Suppressor macrophage treated with lipopolysaccharide for 4 hours (primary cell): ENCODE data around the gene ALKBH8.
"Not testable (repeated sequence)": the region's sequence is repeated elsewhere in the genome, so short reads cannot be mapped to it uniquely, and the experiment has no call there.

Experiments
- DNase-seq: peaks from one replicate; pipeline ENCODE4 v3.0.0-alpha.2; 2020

ALKBH8 gene

DNA sequence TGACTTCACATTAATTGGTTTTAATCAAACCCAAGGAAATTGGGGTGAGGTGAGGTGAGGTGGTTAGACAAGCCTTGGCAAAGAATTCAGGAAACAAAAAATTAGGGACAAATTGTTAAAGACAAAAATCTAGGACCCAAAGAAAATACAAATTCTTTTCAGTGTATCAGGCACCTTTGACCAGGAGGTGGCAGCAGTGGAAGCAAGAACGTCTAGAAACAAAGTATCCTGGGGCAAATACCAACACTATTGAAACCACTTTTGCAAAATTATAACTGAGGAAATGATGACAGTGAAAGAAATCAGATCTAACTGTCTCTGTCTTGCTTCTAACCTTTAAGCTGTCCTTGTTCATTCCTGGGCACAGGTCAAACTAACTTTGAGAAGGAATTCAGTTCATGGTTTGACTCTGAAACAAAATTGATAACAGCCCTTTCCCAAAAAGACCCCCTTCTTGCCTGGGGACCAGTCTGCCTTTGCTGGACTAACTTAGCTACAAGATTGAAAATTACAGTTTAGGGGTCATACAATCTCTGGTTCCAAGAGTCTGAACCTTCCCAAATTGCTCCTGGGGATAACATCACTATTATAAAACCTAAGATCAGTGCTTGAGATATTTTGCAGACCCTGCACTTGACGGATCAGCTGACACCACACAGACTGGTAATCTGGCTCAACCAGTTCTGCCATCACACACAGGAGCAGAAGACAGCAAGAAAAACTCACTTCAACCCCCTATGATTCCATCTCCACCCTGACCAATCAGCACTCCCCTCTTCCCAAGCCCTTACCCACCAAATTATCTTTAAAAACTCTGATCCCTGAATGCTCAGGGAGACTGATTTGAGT lies 11.2 kb upstream of the ALKBH8 start:
- peak; percentile 66 for DNase-seq

DNA sequence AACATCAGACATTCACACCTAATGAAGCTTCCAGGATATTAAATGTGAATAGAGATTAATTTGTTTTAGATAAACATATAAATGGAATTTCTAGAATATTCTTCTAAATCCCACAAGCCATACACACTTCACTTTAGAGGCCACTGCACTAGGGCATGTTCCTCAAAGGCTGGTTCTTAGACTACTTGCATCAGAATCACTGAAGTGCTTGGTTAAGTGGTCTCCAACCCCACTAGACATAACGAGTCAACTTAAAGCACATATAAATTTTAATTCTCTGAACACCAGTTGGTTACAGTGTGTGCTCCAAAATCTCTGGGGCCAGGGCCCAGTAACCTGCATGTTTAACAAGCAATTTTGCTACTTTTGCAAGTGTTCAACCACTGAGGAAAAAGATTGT lies 7.9 kb upstream of the ALKBH8 start:
- no peak for DNase-seq

DNA sequence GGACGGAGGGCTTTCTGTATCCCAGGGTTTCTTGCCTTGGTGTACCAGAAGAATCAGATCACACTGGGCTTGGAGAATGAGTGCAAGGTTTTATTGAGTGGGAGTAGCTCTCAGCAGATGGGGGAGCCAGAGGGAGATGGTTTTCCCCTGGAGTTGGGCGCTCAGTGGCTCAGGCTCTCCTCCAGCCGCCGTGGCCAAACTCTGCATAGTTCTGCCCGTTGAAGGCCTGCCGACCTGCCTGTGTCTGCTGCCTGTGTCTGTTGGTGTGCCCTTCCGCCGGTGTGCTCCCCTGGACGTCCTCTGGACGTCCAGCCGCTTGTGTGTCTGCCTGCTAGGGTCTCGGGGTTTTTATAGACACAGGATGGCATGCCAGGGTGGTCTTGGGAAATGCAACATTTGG lies 4.5 kb upstream of the ALKBH8 start:
- DNase-seq: no peak

DNA sequence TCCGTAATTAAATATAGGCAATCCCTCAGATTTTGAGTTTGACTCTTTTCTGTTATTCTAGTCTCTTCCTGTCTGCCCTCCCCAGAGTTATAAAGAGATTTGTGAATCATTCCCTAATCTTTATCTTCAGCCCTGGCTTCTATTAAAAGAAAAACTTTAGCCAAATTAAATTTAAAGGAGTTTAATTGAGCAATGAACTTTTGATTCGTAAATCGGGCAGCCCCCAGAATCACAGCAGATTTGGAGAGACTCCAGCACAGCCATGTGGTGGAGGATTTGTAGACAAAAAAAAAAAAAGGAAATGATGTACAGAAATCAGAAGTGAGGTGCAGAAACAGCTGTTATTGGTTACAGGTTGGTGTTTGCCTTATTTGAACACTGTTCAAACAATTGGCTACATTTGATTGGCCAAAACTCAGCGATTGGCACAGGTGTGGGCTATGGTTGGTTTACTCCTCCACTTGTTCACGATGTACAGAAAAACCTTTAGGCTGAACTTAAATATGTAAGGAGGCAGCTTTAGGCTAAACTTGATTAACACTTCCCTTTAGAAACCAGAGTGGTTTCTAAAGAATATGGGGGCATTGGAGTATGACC lies 2.3 kb upstream of the ALKBH8 start:
- no peak for DNase-seq

DNA sequence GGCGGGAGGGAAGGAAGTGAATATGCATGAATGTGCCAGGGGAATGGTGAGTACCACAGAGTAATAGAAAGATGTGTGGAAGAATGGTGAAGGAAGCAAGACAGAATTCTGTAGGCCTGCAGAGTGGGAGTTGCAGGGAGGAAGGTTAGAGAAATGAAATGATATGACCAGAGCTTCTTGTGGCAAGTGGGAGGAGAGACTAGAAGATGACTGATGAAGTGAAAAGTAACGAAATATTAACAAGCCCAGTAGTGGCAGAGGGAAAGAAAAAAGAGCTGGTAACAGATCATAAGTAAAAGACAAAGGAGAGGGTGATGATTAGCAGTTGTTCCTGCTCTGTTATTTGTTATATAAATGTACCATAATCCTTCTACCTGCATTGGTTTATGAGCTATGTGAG lies 1.0 kb upstream of the ALKBH8 start:
- DNase-seq: no peak

DNA sequence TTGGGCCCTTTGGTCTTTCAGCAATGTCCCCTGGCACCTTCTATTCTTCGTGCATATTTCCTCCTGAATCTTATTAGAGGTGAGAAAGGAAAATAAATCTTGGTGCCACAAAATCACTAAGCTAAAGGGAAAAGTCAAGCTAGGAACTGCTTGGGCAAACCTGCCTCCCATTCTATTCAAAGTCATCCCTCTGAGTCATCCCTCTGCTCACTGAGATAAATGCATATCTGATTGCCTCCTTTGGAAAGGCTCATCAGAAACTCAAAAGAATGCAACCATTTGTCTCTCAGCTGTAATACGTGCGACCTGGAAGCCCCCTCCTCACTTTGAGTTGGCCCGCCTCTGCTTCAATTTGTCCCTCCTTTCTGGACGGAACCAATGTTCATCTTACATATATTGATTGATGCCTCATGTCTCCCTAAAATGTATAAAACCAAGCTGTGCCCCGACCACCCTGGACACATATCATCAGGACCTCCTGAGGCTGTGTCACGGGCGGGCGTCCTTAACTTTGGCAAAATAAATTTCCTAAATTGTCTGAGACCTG lies 493 bp upstream of the ALKBH8 start:
- peak; percentile 3 for DNase-seq

DNA sequence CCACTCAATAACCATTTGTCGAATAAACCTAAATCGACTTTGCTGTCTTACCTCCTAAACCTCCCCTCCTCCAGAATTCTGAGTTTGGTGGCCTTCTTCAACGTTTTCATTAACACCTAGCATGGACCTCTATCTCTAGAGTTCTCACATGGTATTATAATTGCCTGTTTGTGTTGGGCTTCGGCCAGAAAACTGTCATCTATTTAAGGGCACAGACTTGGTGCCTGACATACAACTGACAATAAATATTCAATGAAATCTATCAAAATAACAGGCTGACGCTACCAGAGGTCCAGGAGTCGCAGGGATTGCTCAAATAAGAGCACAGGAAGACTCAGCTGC lies 687 bp downstream of the ALKBH8 start:
- DNase-seq: no peak

DNA sequence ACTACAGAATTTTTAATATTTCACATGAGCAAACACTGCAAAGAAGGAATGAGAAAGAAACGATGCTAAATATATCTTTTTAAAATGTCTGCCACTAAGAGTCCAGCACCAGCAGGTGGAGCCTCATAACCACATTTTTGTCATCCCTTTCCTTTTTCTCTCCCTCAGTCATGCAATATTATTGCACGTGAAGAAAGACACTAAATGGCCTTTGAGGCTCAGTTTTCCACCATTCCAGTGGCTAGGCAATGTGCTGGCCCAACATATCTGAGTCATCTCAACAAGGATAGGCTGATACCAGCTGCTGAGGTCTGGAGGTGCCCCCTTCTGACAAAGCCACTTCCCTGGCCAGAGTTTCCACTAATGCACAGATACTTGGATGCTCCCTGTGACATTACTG lies 1.8 kb downstream of the ALKBH8 start:
- DNase-seq: peak; percentile 48

DNA sequence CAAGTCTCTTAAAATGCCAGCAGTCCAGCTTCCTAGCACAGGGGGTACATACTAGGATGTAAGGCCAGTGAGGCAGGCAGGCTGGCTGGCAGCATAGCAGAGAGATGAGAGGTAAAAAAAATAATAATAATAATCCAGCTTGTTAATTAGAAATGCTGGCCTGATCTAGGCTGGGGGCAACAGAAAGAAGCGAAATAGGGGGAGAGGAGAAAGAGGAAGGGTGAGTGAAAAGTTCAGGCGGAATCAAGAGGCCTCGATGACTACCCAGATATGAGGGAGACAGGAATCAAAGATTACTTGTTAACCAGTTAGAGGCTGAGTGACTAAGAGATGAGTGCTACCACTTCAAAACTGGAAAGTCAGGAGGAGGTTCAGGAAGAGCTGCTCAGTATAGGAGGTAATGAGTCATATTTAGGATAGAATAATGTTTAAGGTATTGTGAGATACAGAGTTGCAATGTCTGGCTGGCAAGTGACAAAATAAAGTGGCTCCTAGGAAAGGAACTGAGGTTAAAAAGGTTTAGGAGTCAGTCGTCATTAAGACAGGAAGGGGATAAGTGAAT lies 2.8 kb downstream of the ALKBH8 start:
- peak; percentile 40 for DNase-seq

DNA sequence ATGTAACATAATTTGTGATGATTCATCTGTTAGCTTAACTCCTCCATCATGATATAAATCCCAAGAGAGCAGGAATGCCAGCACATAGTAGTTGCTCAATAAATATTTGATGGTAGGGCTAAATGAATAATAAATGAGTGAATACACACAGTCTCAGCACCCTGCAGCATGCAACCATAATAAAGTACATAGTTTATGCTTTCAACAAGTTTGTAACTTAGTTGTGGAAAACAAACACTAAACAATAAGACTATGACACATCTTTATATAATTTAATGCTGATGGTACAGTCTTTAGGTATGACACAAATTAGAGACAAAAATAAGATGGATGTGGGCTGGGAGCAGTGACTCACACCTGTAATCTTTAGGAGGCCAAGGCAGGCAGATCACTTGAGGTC lies 3.8 kb downstream of the ALKBH8 start:
- DNase-seq: no peak

DNA sequence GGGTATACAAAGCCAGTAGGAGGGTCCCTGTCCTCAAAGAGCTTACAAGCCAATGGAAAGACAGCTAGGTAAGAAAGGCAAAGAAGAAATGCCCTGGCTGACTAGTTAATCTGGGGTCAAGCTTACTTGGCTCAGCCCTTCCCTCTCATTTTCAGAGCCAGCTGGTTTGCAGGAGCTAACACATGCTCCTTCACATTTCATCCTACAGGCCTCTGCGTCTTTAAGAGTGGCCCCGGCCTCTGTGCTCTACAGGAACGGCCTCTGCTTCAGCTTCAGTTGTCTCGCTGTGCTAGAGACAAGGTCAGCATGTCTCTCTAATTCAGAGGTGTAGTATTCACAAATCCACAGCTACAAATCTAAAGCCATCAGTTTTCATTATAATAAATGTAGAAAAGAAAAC lies 15.2 kb downstream of the ALKBH8 start:
- DNase-seq: no peak

DNA sequence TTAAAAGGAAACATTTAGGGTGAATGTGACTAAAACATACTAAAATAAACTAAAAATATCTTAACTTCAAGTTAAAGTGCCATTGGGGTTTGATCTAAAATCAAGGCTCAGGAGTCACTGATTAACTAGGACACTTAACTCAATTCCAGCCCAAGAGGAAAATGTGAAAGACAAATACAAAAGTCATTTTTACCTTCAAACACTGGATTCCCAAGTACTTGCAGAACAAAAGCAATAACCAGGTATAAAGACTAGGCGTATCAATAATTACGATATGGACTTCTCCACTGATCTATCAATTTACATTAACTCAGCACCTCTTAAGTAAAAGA lies 15.6 kb downstream of the ALKBH8 start:
- DNase-seq: no peak

DNA sequence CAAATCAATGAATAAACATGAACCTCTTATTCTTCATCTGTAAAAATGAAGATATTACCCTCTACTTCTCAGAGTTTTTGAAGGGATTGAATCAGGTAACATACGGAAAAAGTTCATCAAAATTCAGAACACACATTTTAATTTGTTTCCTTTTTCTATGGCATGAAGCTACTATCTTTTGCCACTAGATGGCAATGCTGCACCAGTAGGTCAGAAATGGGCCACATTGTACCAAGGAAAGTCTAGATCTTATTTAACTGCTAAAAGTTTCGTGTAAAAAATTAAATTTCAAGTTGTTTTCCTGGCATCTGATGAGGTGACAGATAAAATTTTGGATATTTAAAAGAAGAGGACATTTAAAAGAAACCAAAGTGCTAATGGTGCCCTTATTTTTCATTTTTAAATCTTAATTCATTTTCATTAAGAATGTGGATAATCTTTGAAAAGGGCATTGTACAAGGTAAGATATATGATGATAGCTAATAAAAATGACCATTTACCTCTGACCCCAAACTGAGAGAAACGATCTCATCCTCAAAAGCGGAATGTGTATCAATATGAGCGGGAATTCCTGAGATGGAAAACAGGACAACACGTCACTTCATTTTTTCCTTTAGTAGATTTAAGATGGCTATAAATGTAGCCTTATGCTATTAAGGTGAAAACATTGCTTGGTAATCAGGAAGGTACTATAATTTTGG lies 16.1 kb downstream of the ALKBH8 start:
- DNase-seq: peak; percentile 59

DNA sequence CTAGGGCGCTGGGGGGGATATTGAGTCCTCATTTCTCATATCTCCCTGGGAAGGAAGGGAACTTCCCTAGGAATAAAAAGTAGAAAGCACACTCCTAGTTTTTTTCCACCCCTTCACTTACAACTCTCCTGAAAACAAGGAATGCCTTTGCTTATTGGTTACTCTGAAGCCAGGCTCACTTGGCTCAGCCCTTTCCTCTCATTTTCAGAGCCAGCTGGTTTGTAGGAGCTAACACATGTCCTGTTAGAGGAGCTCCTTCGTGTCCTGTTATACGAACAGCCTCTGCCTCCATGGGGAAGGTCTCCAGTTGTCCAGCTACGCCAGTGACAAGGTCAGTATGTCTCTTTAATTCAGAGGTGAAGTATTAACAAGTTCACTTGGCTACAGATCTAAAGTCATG lies 17.6 kb downstream of the ALKBH8 start:
- no peak for DNase-seq

DNA sequence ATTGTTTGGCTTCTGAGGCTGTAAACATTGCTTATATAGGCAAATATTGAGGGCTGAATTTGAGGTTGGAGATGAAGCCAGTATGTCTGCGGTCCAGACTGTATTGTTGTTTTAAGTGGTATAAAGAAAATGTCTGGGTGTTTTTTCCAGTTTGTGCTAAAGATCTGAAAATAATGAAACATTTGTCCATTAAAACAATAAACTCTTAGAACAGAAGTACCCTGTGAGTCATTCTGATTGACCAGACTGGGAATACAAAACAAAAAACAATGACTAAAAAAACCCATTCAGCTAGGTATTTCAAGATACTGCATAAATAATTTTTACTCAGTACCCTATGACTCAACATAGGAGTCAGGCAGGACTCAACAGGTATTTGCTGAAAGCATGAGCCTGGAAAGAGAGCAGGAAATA lies 20.4 kb downstream of the ALKBH8 start:
- no peak for DNase-seq

DNA sequence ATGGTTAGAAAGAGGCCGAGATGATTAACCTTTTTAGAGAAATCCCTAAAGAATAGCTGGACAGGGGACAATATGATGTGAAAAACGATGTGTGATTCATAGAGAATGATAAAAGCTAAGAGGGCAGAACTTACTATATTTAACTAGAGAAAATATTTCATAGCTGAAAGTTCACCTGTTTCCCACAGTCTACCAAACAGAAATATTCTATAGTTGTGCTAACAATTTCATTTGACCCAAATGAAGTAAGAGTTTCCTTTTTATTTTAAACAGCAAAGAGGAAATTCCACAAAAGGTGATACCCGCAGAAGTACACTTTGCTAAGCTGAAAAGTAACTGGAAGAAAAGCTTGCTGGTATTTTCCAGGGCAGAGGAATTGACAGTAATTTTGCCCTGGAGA lies 26.7 kb downstream of the ALKBH8 start:
- no peak for DNase-seq

DNA sequence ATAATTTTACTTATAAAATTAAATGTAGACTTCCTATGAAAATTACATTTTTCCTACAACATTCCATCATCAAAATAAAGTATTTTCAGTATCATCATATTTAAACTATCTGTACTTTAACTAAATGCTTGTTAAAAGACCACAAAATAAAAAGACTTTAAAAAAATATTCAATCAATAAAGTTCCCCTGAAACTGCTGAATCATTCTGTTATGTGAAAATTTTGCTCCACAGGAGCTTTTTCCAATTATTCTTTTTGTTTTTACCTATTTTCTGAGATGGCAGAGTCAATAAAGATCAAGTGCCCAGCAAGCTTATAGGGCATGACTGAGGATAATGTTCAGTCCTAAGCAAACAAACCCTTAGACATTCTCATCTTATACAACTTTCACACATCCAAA lies 27.3 kb downstream of the ALKBH8 start:
- no peak for DNase-seq

DNA sequence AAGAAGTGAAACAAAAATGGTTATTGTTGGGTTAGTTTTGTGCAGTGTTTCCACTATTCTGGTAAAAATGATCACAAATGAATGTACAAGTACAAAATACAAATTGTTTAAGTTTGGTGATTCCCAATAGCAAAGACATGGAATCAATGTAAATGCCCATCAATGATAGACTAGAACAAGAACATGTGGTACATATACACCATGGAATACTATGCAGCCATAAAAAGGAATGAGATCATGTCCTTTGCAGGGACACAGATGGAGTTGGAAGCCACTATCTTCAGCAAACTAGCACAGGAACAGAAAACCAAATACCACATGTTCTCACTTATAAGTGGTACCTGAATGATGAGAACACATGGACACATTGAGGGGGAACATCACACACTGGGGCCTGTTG lies 28.4 kb downstream of the ALKBH8 start:
- not testable (repeated sequence) for DNase-seq

DNA sequence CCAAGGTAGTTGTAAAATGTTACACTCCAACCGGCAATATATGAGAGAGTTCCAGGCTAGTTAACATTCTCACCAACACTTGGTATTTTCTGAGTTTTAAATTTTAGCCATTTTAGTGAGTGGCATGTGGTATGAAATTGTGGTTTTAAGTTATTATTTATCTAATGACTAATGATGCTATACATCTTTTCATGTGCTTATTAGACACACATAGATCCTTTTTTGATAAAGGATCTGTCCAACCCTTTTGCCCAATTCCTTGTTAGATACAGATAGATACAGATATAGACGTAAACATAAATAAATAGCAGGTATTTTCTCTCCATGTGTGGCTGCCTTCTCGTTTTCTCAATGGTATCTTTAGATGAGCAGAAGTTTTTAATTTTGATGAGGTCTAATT lies 39.3 kb downstream of the ALKBH8 start:
- no peak for DNase-seq

DNA sequence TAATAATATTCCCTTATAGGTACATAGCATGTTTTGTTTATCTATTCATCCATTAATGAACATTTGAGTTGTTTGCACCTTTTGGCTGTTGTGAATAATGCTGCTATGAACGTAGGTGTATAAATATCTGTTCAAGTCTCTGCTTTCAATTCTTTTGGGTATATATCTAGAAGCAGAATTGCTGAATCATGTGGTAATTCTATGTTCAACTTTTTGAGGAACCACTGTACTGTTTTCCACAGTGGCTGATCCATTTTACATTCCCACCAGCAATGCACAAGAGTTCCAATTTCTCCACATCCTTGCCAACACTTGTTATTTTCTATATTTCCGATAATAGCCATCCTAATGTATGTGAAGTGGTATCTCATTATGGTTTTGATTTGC lies 56.7 kb downstream of the ALKBH8 start:
- DNase-seq: no peak

DNA sequence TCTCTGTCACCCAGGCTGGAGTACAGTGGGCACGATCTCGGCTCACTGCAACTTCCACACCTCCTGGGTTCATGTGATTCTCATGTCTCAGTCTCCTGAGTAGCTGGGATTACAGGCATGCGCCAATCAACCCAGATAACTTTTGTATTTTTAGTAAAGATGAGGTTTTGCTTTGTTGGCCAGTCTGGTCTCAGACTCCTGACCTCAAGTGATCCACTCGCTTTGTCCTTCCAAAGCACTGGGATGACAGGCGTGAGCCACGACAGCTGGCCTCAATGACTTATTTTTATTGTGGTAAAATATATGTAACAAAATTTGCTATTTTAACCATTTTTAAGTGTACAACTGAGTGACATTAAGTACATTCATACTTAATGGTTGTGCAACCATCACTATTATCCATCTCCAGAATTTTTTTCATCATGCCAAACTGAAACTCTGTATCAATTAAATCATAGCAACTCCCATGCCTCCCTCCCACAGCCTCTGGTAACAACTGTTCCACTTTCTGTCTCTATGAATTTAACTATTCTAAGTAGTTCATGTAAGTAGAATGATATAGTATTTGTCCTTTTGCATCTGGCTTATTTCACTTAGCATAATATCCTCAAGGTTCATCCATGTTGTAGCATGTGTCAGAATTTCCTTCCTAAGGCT lies 57.2 kb downstream of the ALKBH8 start:
- DNase-seq: no peak

DNA sequence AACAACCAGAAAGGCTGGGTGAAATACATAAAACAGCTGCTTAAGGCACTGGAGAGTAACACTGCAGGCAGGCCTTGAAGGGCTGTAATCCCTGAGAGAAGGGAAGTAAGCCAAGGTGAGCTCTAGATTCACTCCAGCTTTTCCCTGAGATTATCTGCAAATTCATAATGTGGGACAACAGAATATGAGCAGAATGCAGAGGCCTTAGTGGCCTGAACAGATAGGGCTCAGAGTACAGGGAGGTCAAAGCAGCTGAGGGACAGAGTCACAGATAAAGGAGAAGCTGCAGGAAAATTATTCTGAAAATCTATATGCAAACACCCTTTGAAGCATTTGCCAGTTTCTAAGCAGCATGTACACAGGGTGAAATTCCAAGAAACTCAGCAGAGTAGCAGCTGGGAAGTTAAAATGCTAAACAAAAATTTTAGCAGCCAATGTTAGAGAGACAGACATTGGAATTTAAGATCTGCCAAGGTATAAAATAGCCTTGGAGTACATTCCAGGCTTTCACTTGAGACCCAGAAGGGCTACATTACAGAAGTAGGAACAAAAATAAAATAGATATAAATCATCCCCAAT lies 59.8 kb downstream of the ALKBH8 start:
- no peak for DNase-seq

DNA sequence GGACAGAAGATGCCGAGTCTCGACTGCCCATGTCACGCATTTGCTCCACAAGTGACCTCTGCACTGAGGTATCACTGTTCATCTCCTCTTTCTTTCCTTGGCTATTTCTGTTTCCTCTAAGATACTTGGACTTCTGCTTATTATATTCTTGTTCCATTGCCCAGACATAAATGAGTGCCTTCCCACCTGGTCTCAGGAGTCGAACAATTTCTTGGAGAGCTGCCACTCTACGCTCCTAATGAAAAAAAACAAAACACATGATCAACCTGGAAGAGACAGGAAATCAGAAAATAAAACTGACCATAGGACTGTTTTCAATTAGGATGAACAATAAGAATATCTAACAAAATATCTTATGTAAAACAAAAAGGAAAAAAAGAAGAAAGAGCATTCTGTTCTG lies 60.6 kb downstream of the ALKBH8 start:
- no peak for DNase-seq
